Gastrocnemius medialis (tissue), 4 donors: Measurements from ENCODE around the gene CA6.

Source experiments
- CTCF ChIP-seq, 5 experiments: fragments of 450-650 bp in 3 of 5; fragments of 200-600 bp in 2 of 5; sonication (generic) in 2 of 5; IDR thresholded peaks in 4 of 5; conservative IDR thresholded peaks in 1 of 5; 1 replicate in 4 of 5; 2 replicates in 1 of 5; pipeline ENCODE4 v1.5.1; 2016 to 2019; ENCODE audit warnings: antibody characterized with exemption in 5 of 5, mild to moderate bottlenecking in 3 of 5, moderate library complexity in 3 of 5
- POLR2A ChIP-seq, 2 donors: fragments of 450-650 bp; IDR thresholded peaks; one replicate each; pipeline ENCODE4 v1.6.1; 2017; ENCODE audit warnings: antibody characterized with exemption in 2 of 2, mild to moderate bottlenecking in 2 of 2, moderate library complexity in 2 of 2

DNA sequence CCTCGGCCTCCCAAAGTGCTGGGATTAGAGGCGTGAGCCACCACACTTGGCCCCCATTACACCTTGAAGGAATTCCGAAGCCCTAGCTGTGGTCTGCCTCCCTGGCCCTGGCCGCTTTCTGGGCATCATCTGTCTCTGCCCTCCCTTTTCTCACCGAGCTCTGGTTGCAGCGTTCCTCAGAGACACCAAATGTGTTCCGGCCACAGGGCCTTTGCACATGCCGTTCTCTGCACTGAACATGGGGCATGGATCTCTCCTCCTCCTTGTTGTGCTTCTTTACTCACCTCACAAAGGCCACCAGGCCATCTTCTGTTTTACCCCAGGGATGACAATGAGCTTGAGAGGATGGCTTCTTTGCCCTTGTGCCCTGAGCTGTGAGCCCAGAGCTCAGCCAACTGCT, 39.3 kb downstream of the CA6 start:
- no peak for TF ChIP-seq CTCF (IDR thresholded peaks at IDR 0.05 in 4 of 5, conservative IDR thresholded peaks at IDR 0.05 in 1 of 5)
- TF ChIP-seq POLR2A (IDR thresholded peaks at IDR 0.05), result no peak
